HepG2 (cell line): ENCODE data around the gene GPR107.

Experiments
- AHR ChIP-seq: IDR thresholded peaks from 2 replicates; pipeline ENCODE4 v1.6.1; 2018; ENCODE audit warnings: missing genetic modification reagents, missing compliant biosample characterization
- CTCF ChIP-seq: sonication (generic); formaldehyde crosslinking; IDR thresholded peaks from 2 replicates; pipeline ENCODE4 v1.5.0; 2020; ENCODE audit warnings: mild to moderate bottlenecking, missing genetic modification reagents, moderate library complexity
- JUNB ChIP-seq: sonication (generic); formaldehyde crosslinking; IDR thresholded peaks from 2 replicates; pipeline ENCODE4 v1.8.0; 2022; ENCODE audit warnings: missing genetic modification reagents, mild to moderate bottlenecking, borderline replicate concordance
- NPAS2 ChIP-seq: sonication (generic); formaldehyde crosslinking; IDR thresholded peaks from 2 replicates; pipeline ENCODE4 v1.8.0; 2022; ENCODE audit warnings: mild to moderate bottlenecking, missing genetic modification reagents, borderline replicate concordance
- PBX3 ChIP-seq: sonication (generic); formaldehyde crosslinking; IDR thresholded peaks from 2 replicates; pipeline ENCODE4 v1.8.1; 2023; ENCODE audit warnings: missing genetic modification reagents, inconsistent platforms, borderline replicate concordance
- ZBTB20 ChIP-seq: sonication (generic); formaldehyde crosslinking; IDR thresholded peaks from 2 replicates; pipeline ENCODE4 v1.8.1; 2023; ENCODE audit warnings: missing genetic modification reagents, low read depth, mild to moderate bottlenecking, borderline replicate concordance
- ZBTB21 ChIP-seq: sonication (generic); formaldehyde crosslinking; IDR thresholded peaks from 2 replicates; pipeline ENCODE4 v1.4.0; 2020; ENCODE audit warnings: missing genetic modification reagents
- ZNF121 ChIP-seq: sonication (generic); formaldehyde crosslinking; IDR thresholded peaks from 2 replicates; pipeline ENCODE4 v1.5.0; 2020; ENCODE audit warnings: mild to moderate bottlenecking, missing genetic modification reagents
- ZNF34 ChIP-seq: sonication (generic); formaldehyde crosslinking; IDR thresholded peaks from 2 replicates; pipeline ENCODE4 v1.4.0; 2020; ENCODE audit warnings: mild to moderate bottlenecking, missing genetic modification reagents, borderline replicate concordance
- TF ChIP-seq, protein P1 (sequence below): sonication (generic); formaldehyde crosslinking; IDR thresholded peaks from 2 replicates; pipeline ENCODE4 v1.4.0; 2020; ENCODE audit warnings: mild to moderate bottlenecking, missing genetic modification reagents
- TF ChIP-seq, protein P2 (sequence below): sonication (generic); formaldehyde crosslinking; IDR thresholded peaks from 2 replicates; pipeline ENCODE4 v1.5.0; 2020; ENCODE audit warnings: missing genetic modification reagents, mild to moderate bottlenecking, borderline replicate concordance

DNA sequence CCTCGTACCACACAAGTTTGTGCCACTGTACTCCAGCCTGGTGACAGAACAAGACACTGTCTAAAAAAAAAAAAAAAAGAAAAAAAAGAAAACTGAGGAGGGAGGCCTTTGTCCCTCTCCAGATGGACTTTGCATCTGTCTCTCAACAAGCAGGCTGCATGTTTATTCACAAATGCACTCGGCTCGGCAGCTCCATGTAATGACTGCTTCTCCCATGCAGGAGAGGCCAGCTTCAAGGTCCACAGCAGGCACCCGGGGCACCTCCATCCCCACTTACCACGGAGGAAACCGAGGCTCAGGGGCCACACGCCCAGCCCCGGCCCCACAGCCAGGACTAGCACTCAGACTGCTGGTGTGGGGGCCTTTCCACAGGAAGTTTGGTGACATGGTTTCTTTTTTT is 105.4 kb downstream of the GPR107 start:
- no peak for TF ChIP-seq NPAS2
- no peak for TF ChIP-seq ZBTB20
- no peak for TF ChIP-seq JUNB
- no peak for TF ChIP-seq ZNF34
- TF ChIP-seq, protein P1, sequence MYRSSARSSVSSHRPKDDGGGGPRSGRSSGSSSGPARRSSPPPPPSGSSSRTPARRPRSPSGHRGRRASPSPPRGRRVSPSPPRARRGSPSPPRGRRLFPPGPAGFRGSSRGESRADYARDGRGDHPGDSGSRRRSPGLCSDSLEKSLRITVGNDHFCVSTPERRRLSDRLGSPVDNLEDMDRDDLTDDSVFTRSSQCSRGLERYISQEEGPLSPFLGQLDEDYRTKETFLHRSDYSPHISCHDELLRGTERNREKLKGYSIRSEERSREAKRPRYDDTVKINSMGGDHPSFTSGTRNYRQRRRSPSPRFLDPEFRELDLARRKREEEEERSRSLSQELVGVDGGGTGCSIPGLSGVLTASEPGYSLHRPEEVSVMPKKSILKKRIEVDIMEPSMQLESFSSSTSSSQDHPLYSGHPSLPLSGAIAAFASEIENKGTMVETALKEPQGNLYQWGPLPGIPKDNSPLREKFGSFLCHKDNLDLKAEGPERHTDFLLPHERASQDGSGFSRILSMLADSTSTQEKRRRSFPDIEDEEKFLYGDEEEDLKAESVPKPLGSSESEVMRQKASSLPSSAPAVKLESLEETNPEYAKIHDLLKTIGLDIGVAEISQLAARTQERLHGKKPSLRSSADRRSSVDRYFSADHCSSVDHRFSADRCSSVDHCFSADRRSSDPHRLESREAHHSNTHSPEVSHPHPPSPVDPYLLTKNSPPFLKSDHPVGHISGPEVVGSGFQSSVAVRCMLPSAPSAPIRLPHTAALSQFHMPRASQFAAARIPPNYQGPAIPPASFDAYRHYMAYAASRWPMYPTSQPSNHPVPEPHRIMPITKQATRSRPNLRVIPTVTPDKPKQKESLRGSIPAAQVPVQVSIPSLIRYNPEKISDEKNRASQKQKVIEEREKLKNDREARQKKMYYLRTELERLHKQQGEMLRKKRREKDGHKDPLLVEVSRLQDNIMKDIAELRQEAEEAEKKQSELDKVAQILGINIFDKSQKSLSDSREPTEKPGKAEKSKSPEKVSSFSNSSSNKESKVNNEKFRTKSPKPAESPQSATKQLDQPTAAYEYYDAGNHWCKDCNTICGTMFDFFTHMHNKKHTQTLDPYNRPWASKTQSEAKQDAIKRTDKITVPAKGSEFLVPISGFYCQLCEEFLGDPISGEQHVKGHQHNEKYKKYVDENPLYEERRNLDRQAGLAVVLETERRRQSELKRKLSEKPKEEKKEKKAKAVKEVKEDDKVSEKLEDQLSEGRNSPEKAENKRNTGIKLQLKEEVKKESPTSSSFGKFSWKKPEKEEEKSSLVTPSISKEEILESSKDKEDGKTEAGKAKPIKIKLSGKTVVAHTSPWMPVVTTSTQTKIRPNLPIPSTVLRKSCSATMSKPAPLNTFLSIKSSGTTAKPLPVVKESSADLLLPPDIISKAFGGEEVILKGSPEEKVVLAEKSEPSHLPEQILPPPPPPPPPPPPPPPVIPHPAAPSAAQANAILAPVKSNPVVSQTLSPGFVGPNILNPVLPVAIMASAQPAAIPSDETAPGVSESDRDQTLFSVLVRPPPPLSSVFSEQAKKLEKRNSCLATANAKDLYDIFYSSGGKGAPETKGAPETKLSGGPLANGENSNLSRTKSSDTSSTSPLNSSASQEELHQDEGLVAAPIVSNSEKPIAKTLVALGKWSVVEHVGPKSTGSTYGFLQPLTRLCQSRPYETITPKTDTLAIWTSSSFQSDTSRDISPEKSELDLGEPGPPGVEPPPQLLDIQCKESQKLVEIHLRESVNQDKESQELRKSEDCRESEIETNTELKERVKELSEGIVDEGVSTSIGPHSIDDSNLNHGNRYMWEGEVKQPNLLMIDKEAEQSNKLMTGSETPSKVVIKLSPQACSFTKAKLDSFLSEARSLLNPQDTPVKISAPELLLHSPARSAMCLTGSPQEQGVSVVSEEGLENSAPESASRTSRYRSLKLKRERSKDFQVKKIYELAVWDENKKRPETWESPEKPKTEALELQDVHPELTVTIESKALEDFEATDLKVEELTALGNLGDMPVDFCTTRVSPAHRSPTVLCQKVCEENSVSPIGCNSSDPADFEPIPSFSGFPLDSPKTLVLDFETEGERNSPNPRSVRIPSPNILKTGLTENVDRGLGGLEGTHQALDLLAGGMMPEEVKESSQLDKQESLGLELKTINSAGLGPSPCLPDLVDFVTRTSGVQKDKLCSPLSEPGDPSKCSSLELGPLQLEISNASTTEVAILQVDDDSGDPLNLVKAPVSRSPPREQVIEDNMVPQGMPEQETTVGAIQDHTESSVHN (CRISPR knock-in tag), result no peak
- TF ChIP-seq, protein P2, sequence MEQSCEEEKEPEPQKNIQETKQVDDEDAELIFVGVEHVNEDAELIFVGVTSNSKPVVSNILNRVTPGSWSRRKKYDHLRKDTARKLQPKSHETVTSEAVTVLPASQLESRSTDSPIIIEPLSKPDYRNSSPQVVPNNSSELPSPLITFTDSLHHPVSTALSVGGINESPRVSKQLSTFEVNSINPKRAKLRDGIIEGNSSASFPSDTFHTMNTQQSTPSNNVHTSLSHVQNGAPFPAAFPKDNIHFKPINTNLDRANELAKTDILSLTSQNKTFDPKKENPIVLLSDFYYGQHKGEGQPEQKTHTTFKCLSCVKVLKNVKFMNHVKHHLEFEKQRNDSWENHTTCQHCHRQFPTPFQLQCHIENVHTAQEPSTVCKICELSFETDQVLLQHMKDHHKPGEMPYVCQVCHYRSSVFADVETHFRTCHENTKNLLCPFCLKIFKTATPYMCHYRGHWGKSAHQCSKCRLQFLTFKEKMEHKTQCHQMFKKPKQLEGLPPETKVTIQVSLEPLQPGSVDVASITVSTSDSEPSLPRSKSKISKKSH, result no peak
- no peak for TF ChIP-seq ZNF121 (CRISPR knock-in tag)
- TF ChIP-seq PBX3 (CRISPR knock-in tag), result no peak
- no peak for TF ChIP-seq AHR (CRISPR knock-in tag)
- TF ChIP-seq CTCF, result no peak
- TF ChIP-seq ZBTB21 (CRISPR knock-in tag), result no peak
